HepG2 (cell line): ENCODE results near the gene COPZ1. TPM values are rescaled to one million over a fixed set of nuclear protein-coding genes. Genes with fewer than 3 reads are reported as not detected.

ENCODE experiments used
- AHR ChIP-seq: IDR thresholded peaks from 2 replicates; pipeline ENCODE4 v1.6.1; 2018; ENCODE audit warnings: missing genetic modification reagents, missing compliant biosample characterization
- CSRNP1 ChIP-seq: sonication (generic); formaldehyde crosslinking; IDR thresholded peaks from 2 replicates; pipeline ENCODE4 v1.8.1; 2023; ENCODE audit warnings: mild to moderate bottlenecking, missing genetic modification reagents
- FOXO4 ChIP-seq: sonication (generic); formaldehyde crosslinking; conservative IDR thresholded peaks from 2 replicates; pipeline ENCODE4 v1.8.1; 2023; ENCODE audit warnings: missing genetic modification reagents
- GATAD1 ChIP-seq: IDR thresholded peaks from 2 replicates; pipeline ENCODE4 v1.6.1; 2016; ENCODE audit warnings: missing genetic modification reagents, missing compliant biosample characterization
- MEF2D ChIP-seq: sonication (generic); formaldehyde crosslinking; IDR thresholded peaks from 2 replicates; pipeline ENCODE4 v1.5.1; 2020; ENCODE audit warnings: mild to moderate bottlenecking, missing genetic modification reagents
- MIXL1 ChIP-seq: IDR thresholded peaks from 2 replicates; pipeline ENCODE4 v1.6.1; 2016
- NCOR1 ChIP-seq: fragments of 200-600 bp; sonication (generic); IDR thresholded peaks from 2 replicates; pipeline ENCODE4 v1.7.0; 2017; ENCODE audit warnings: antibody characterized with exemption, low read length, borderline replicate concordance
- NR1H2 ChIP-seq: sonication (generic); formaldehyde crosslinking; IDR thresholded peaks from 2 replicates; pipeline ENCODE4 v1.8.1; 2022; ENCODE audit warnings: low read depth, missing genetic modification reagents, borderline replicate concordance
- PLRG1 ChIP-seq: fragments of 450-650 bp; conservative IDR thresholded peaks from 2 replicates; pipeline ENCODE4 v1.6.1; 2016
- RXRB ChIP-seq: IDR thresholded peaks from 2 replicates; pipeline ENCODE4 v1.6.1; 2016; ENCODE audit warnings: borderline replicate concordance, missing genetic modification reagents, missing compliant biosample characterization
- THAP11 ChIP-seq: IDR thresholded peaks from 2 replicates; pipeline ENCODE4 v1.6.1; 2016; ENCODE audit warnings: missing biosample characterization, missing genetic modification reagents
- ZBED4 ChIP-seq: sonication (generic); formaldehyde crosslinking; IDR thresholded peaks from 2 replicates; pipeline ENCODE4 v1.4.0; 2020; ENCODE audit warnings: missing genetic modification reagents, borderline replicate concordance
- ZMYM3 ChIP-seq: sonication (generic); formaldehyde crosslinking; IDR thresholded peaks from 2 replicates; pipeline ENCODE4 v1.5.1; 2020; ENCODE audit warnings: mild to moderate bottlenecking, missing genetic modification reagents
- ZNF235 ChIP-seq: sonication (generic); formaldehyde crosslinking; IDR thresholded peaks from 2 replicates; pipeline ENCODE4 v1.8.1; 2023; ENCODE audit warnings: mild to moderate bottlenecking, missing genetic modification reagents, borderline replicate concordance
- ZNF558 ChIP-seq: sonication (generic); formaldehyde crosslinking; IDR thresholded peaks from 2 replicates; pipeline ENCODE4 v1.9.0; 2022; ENCODE audit warnings: mild to moderate bottlenecking, missing genetic modification reagents, borderline replicate concordance
- ZNF780A ChIP-seq: sonication (generic); formaldehyde crosslinking; IDR thresholded peaks from 2 replicates; pipeline ENCODE4 v1.8.0; 2022; ENCODE audit warnings: mild to moderate bottlenecking, missing genetic modification reagents, moderate library complexity
- ZNF788 ChIP-seq: sonication (generic); formaldehyde crosslinking; IDR thresholded peaks from 2 replicates; pipeline ENCODE4 v1.5.0; 2020; ENCODE audit warnings: mild to moderate bottlenecking, missing genetic modification reagents, borderline replicate concordance
- polyA plus RNA-seq, 8 experiments: library from polyadenylated mRNA; depleted of rRNA in 3 of 8; stranded (reverse) in 7 of 8; unstranded in 1 of 8; fragments of >200 nt; fragmentation: Illumina TruSeq in 4 of 8; extraction: Trizol in 4 of 8; gene quantifications; 2 replicates each; pipeline versions ENCODE4 v1.2.1 to v1.2.3, GENCODE V29; 2011 to 2016; ENCODE audit warnings: low read depth in 4 of 8, missing spikeins in 1 of 8, mixed read lengths in 1 of 8; ENCODE audit not compliant: insufficient read depth in 1 of 8
- total RNA-seq, 5 experiments: library from RNA; depleted of rRNA; stranded (reverse); fragments of >200 nt; fragmentation: Illumina TruSeq; extraction: Trizol; gene quantifications; 2 replicates each; pipeline ENCODE4 v1.2.3, GENCODE V29; 2016; ENCODE audit warnings: low read depth in 1 of 5
- TF ChIP-seq, protein P1 (sequence below): sonication (generic); formaldehyde crosslinking; IDR thresholded peaks from 2 replicates; pipeline ENCODE4 v1.5.1; 2020; ENCODE audit warnings: mild to moderate bottlenecking, missing genetic modification reagents

Gene COPZ1
- total and polyA plus RNA-seq, 2 of the 13 experiments (the other 11 are each of a cell fraction or from before 2014, with no cell fraction given) = 125 to 184 TPM

GRCh38 chr12:54379398-54380201 is 54.7 kb downstream of the COPZ1 start (continued):
- no peak for TF ChIP-seq CSRNP1 (CRISPR knock-in tag)
- TF ChIP-seq NR1H2 (CRISPR knock-in tag) = no peak
- TF ChIP-seq, protein P1, sequence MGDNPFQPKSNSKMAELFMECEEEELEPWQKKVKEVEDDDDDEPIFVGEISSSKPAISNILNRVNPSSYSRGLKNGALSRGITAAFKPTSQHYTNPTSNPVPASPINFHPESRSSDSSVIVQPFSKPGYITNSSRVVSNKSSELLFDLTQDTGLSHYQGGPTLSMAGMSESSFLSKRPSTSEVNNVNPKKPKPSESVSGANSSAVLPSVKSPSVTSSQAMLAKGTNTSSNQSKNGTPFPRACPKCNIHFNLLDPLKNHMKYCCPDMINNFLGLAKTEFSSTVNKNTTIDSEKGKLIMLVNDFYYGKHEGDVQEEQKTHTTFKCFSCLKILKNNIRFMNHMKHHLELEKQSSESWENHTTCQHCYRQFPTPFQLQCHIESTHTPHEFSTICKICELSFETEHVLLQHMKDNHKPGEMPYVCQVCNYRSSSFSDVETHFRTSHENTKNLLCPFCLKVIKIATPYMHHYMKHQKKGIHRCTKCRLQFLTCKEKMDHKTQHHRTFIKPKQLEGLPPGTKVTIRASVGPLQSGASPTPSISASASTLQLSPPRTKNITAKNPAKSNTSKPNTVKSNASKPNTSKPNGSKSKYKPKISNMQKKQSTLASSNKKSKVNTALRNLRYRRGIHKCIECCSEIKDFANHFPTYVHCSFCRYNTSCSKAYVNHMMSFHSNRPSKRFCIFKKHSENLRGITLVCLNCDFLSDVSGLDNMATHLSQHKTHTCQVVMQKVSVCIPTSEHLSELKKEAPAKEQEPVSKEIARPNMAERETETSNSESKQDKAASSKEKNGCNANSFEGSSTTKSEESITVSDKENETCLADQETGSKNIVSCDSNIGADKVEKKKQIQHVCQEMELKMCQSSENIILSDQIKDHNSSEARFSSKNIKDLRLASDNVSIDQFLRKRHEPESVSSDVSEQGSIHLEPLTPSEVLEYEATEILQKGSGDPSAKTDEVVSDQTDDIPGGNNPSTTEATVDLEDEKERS (CRISPR knock-in tag) = 0 out of 2 replicates have a peak, but pooled peaks have one; percentile 39
- TF ChIP-seq RXRB = peak; percentile 35; the same call in 1 of the 2 replicates
- TF ChIP-seq THAP11 = 0 out of 2 replicates have a peak, but pooled peaks have one; percentile 30
- TF ChIP-seq ZNF788 (CRISPR knock-in tag) = peak; percentile 37; the same call in 1 of the 2 replicates
- TF ChIP-seq MIXL1 = peak; percentile 32; the same call in 1 of the 2 replicates
- TF ChIP-seq PLRG1 = no peak
- no peak for TF ChIP-seq NCOR1
- no peak for TF ChIP-seq ZNF235 (CRISPR knock-in tag)
- peak; percentile 74; the same call in 1 of the 2 replicates for TF ChIP-seq MEF2D
- no peak for TF ChIP-seq FOXO4 (CRISPR knock-in tag)
- TF ChIP-seq AHR (CRISPR knock-in tag) = peak; percentile 68; the same call in 1 of the 2 replicates
- TF ChIP-seq GATAD1 (CRISPR knock-in tag) = peak; percentile 38; the same call in 1 of the 2 replicates
- TF ChIP-seq ZBED4 = 0 out of 2 replicates have a peak, but pooled peaks have one; percentile 37
- peak; percentile 60; the same call in 1 of the 2 replicates for TF ChIP-seq ZMYM3 (CRISPR knock-in tag)
- no peak for TF ChIP-seq ZNF780A (CRISPR knock-in tag)
- TF ChIP-seq ZNF558 (CRISPR knock-in tag) = peak; percentile 59; the same call in 1 of the 2 replicates
